Erythroblast (primary cell): ENCODE data around the gene SUMF1.

Source experiments
- GATA1 ChIP-seq: IDR thresholded peaks from 2 replicates; pipeline ENCODE4 v1.6.1; 2011; ENCODE audit warnings: low read depth, mild to moderate bottlenecking, control low read depth, low read length, moderate library complexity
- POLR2A ChIP-seq: IDR thresholded peaks from 2 replicates; pipeline ENCODE4 v1.6.1; 2011; ENCODE audit warnings: mild to moderate bottlenecking, low read length

GRCh38 chr3:4417449-4417848, 49.6 kb downstream of the SUMF1 start:
- TF ChIP-seq POLR2A (no peak), GATA1 (no peak)
